Measurements from ENCODE around the gene ACOXL.

ACOXL gene

DNA sequence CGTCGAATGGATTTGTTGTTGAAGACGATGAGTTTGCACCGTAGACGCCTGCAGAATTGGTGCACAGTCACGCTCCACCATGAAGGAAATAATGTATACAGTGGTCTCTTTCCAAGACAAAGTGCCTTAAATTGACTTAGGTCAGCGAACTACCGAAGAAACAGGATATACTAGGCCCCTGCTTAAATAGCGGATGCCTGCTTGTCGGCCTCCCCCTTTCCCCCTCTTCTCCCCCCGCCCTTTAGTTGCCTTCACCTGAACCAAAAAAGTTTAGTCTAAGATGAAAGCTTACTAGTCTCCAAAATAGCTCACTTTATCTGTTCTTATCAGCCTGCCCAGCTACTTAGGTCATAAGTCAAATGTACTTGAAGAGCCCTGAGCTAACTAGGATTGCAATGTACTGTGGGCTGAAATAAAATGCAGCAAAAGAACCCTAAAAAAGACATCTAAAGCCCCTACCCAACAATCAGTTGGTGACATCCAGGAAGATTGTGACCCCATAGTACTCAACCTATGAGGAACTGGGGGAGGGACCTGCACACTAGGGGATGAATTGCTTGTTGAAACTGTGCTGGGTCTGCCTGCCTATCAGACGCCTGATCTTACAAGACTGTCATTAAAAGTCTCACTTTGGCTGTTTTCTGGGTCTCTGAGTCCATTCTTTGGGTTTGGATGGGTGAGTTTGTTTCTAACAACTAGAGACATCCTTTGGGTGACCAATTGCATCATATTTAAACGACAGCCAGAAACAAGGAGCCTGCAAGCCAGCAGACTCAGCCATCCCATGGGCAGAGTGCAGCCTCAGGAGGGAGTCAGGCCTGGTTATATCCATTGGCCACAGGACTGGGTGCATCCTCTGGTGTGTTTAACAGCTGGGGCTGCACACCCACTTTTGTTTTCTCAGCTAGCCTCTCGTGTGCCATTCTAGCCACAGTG lies 14.5 kb downstream of the ACOXL start:
- no peaks in the 10 kb centered on the region for H3K36me3 ChIP-seq (ENCODE audit: control insufficient read depth, insufficient read depth, low read length)
- H3K9ac ChIP-seq (ENCODE audit: low read length), result no peak overlapping the region
- H3K4me3 ChIP-seq (ENCODE audit: low read length), result no peak overlapping the region
- H3K4me1 ChIP-seq (ENCODE audit: control insufficient read depth, insufficient read depth, low read length), result no peaks in the 10 kb centered on the region
- peaks cover 19% of the 10 kb centered on the region for H3K27me3 ChIP-seq (ENCODE audit: control insufficient read depth, insufficient read depth, low read length)
- H3K9me3 ChIP-seq (ENCODE audit: control insufficient read depth, low read length), result no peaks in the 10 kb centered on the region

DNA sequence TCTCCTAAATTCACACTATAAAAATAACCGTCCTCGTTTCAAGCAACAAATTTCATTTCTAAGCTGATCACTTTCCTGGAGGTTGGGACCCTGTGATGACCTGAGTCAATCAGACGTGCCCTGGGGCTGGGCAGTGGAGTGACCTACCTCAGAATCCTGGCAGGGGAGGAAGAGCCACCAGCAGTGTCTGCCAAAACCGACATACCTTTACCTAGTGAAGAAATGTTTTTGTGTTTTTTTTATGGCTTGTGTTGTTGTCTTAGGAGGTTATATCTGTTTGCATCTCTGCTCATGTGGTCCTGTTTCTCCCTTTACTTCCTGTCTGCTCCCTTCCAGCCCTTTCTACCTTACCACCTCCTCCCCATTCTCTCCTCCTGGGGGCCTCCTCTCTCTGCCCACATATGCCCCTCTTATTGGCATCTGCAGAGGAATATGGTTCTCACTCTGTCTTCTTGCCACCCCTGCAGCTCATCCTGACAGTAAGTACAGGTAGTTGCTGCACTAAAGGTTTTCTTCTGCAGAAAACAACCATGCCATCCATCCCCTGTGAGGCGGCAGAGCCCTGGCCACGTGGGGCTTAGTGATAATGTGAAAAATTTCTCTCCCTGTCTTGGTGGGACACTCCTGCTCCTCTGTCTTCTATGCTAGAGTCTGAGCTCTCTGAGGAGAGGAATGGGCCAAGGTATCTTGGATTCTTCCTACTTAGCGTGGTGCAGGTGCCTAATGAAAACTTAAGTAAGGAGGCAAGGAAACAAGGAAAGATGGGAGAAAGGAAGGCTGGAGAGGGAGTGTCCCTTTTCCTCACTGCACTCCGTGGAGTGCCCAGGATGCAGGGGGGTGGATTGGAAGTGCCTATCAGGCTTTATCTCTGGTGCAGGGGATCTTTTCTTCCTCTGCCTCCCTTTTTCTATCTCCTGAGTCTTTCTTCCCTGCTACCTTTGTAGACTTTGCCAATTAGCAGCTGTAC lies 15.4 kb downstream of the ACOXL start:
- H3K36me3 ChIP-seq (ENCODE audit: control insufficient read depth, insufficient read depth, low read length), result no peaks in the 10 kb centered on the region
- H3K9me3 ChIP-seq (ENCODE audit: control insufficient read depth, low read length), result no peaks in the 10 kb centered on the region
- H3K4me1 ChIP-seq (ENCODE audit: control insufficient read depth, insufficient read depth, low read length), result no peaks in the 10 kb centered on the region
- H3K4me3 ChIP-seq (ENCODE audit: low read length), result no peak overlapping the region
- no peak overlapping the region for H3K9ac ChIP-seq (ENCODE audit: low read length)
- H3K27me3 ChIP-seq (ENCODE audit: control insufficient read depth, insufficient read depth, low read length), result peaks cover 19% of the 10 kb centered on the region

DNA sequence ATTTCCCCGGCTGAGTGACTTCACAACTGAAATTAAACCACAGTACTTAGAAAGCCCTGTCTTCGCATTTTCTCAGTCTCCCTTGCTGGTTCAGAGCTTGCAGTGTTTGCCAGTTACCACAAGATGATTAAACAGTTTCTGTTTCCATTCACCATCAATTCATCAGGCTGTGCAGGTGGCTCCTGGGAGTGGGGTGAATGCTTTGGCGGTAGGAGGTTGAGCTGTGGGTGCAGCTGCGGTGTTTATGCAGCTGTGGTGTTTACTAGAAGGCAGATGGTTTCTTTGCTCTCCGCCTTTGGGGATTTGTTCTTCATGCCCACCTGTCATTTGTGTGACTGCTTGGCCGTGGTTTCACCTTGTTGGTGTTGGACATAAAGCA lies 16.1 kb downstream of the ACOXL start:
- H3K9me3 ChIP-seq (ENCODE audit: control insufficient read depth, low read length), result no peaks in the 10 kb centered on the region
- no peak overlapping the region for H3K4me3 ChIP-seq (ENCODE audit: low read length)
- no peaks in the 10 kb centered on the region for H3K4me1 ChIP-seq (ENCODE audit: control insufficient read depth, insufficient read depth, low read length)
- H3K9ac ChIP-seq (ENCODE audit: low read length), result no peak overlapping the region
- peaks cover 19% of the 10 kb centered on the region for H3K27me3 ChIP-seq (ENCODE audit: control insufficient read depth, insufficient read depth, low read length)
- H3K36me3 ChIP-seq (ENCODE audit: control insufficient read depth, insufficient read depth, low read length), result no peaks in the 10 kb centered on the region

DNA sequence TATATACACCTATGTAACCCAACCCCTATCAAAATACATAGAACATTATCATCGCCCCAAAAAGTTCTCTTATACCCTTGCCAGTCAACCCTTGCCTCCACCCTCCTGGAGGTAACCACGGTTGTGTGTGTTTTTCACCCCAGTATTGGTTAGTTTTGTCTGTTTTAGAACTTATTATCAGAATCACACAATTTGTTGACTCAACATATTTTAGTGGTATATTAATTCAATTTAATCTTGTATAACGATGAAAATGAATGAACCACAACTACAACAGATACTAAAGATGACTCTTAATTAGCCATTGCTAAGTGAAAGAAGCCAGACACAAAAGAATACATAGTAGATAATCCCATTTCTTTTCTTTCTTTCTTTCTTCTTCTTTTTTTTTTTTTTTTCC lies 19.3 kb downstream of the ACOXL start:
- H3K36me3 ChIP-seq (ENCODE audit: control insufficient read depth, insufficient read depth, low read length), result no peaks in the 10 kb centered on the region
- H3K4me1 ChIP-seq (ENCODE audit: control insufficient read depth, insufficient read depth, low read length), result no peaks in the 10 kb centered on the region
- no peak overlapping the region for H3K4me3 ChIP-seq (ENCODE audit: low read length)
- peaks cover 12% of the 10 kb centered on the region for H3K27me3 ChIP-seq (ENCODE audit: control insufficient read depth, insufficient read depth, low read length)
- no peak overlapping the region for H3K9ac ChIP-seq (ENCODE audit: low read length)
- H3K9me3 ChIP-seq (ENCODE audit: control insufficient read depth, low read length), result no peaks in the 10 kb centered on the region

DNA sequence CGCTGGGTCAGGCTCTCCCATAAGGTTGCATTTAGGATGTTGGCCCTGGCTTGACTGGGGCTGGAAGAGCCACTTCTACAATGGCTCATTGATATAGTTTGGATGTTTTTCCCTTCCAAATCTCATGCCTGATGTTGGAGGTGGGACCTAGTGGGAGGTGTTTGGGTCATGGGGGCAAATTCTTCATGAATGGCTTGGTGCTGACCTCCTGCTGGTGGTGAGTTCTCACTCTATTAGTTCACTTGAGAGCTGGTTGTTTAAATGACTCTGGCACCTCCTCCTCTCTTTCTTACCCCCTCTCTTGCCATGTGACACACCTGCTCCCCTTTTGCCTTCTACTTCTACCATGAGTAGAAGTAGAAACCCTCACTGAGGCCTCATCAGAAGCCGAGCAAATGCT lies 20.5 kb downstream of the ACOXL start:
- no peaks in the 10 kb centered on the region for H3K4me1 ChIP-seq (ENCODE audit: control insufficient read depth, insufficient read depth, low read length)
- no peak overlapping the region for H3K9ac ChIP-seq (ENCODE audit: low read length)
- no peaks in the 10 kb centered on the region for H3K9me3 ChIP-seq (ENCODE audit: control insufficient read depth, low read length)
- peaks cover 4% of the 10 kb centered on the region for H3K27me3 ChIP-seq (ENCODE audit: control insufficient read depth, insufficient read depth, low read length)
- H3K4me3 ChIP-seq (ENCODE audit: low read length), result no peak overlapping the region
- no peaks in the 10 kb centered on the region for H3K36me3 ChIP-seq (ENCODE audit: control insufficient read depth, insufficient read depth, low read length)

DNA sequence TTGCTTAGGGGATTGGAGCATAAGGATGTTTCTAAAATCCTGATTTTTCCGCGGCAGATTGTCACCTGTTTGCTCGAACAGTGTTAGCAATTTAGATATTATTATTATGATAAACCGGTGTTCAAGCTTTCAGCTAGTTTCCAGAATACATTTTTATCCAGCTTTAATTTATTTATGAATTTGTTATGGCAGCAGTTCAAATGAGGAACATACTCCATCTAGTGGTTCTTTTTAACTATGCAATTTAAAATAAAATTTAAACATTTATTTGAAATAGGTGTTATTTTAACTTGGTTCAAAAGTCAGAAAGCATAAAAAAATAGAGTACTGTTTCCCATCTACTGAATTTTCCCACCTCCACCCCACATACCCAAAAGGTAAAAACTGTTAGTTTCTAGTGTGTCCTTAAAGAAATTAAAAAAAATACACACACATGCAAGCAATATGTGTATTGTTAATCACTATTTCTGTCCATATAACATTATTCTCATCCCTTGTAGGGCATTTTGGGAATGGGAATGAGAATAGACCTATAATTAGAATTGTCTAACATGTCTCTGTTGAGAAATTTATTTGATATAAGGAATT lies 23.2 kb downstream of the ACOXL start:
- no peaks in the 10 kb centered on the region for H3K9me3 ChIP-seq (ENCODE audit: control insufficient read depth, low read length)
- H3K4me3 ChIP-seq (ENCODE audit: low read length), result no peak overlapping the region
- no peak overlapping the region for H3K9ac ChIP-seq (ENCODE audit: low read length)
- no peaks in the 10 kb centered on the region for H3K4me1 ChIP-seq (ENCODE audit: control insufficient read depth, insufficient read depth, low read length)
- H3K27me3 ChIP-seq (ENCODE audit: control insufficient read depth, insufficient read depth, low read length), result no peaks in the 10 kb centered on the region
- no peaks in the 10 kb centered on the region for H3K36me3 ChIP-seq (ENCODE audit: control insufficient read depth, insufficient read depth, low read length)

DNA sequence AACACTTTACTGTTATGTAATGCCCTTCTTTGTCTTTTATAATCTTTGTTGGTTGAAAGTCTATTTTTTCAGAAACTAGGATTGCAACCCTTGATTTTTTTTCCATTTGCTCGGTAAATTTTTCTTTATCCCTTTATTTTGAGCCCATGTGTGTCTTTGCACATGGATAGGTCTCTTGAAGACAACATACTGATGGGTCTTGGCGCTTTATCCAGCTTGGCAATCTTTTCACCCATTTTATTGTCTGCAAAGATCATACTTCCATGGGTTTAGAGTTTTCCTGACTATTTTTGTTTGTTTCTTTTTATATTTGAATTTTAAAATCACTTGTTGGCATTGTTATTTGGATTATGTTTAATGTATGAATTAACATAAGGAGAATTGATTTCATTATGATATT lies 27.0 kb downstream of the ACOXL start:
- no peaks in the 10 kb centered on the region for H3K4me1 ChIP-seq (ENCODE audit: control insufficient read depth, insufficient read depth, low read length)
- no peaks in the 10 kb centered on the region for H3K36me3 ChIP-seq (ENCODE audit: control insufficient read depth, insufficient read depth, low read length)
- no peaks in the 10 kb centered on the region for H3K9me3 ChIP-seq (ENCODE audit: control insufficient read depth, low read length)
- H3K27me3 ChIP-seq (ENCODE audit: control insufficient read depth, insufficient read depth, low read length), result no peaks in the 10 kb centered on the region
- no peak overlapping the region for H3K9ac ChIP-seq (ENCODE audit: low read length)
- no peak overlapping the region for H3K4me3 ChIP-seq (ENCODE audit: low read length)

DNA sequence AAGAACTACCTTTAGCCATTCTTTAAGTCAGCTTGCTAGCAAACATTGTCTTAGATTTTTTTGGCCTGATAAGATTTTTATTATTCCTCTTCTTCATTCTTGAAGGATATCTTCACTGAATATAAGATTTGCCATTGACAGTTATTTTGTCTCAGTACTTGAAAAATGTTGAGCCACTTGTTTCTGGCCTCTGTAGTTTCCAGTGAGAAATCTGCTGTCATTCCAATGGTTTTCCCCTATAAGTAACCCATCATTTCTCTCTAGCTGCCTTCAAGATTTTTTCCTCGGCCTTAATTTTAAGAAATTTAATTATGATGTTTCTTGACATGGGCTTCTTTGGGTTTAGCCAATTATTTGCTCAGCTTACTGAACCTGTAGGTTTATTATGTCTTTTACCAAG lies 32.6 kb downstream of the ACOXL start:
- H3K9ac ChIP-seq (ENCODE audit: low read length), result no peak overlapping the region
- no peaks in the 10 kb centered on the region for H3K9me3 ChIP-seq (ENCODE audit: control insufficient read depth, low read length)
- H3K4me1 ChIP-seq (ENCODE audit: control insufficient read depth, insufficient read depth, low read length), result no peaks in the 10 kb centered on the region
- H3K27me3 ChIP-seq (ENCODE audit: control insufficient read depth, insufficient read depth, low read length), result no peaks in the 10 kb centered on the region
- H3K36me3 ChIP-seq (ENCODE audit: control insufficient read depth, insufficient read depth, low read length), result no peaks in the 10 kb centered on the region
- no peak overlapping the region for H3K4me3 ChIP-seq (ENCODE audit: low read length)

DNA sequence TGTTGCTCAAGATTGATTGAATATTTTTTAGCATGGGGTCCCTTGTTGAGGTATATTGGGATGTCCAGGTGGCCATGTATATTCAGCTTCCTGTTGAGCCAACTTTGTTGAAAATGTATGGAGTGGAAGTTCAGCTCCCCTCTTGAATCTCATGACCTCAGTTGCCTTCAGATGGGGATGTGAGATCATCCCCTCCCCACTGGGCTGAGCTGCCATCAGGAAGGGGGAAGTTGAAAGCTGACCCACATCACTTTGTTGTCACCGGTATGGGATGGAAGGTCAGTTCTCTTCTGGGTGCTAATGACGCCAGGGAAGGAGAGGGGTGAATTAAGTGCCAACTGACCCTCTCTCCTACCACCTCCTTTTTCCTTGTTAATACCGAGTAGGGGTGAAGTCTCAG lies 33.9 kb downstream of the ACOXL start:
- no peaks in the 10 kb centered on the region for H3K9me3 ChIP-seq (ENCODE audit: control insufficient read depth, low read length)
- H3K27me3 ChIP-seq (ENCODE audit: control insufficient read depth, insufficient read depth, low read length), result no peaks in the 10 kb centered on the region
- H3K9ac ChIP-seq (ENCODE audit: low read length), result no peak overlapping the region
- no peaks in the 10 kb centered on the region for H3K36me3 ChIP-seq (ENCODE audit: control insufficient read depth, insufficient read depth, low read length)
- no peak overlapping the region for H3K4me3 ChIP-seq (ENCODE audit: low read length)
- no peaks in the 10 kb centered on the region for H3K4me1 ChIP-seq (ENCODE audit: control insufficient read depth, insufficient read depth, low read length)

DNA sequence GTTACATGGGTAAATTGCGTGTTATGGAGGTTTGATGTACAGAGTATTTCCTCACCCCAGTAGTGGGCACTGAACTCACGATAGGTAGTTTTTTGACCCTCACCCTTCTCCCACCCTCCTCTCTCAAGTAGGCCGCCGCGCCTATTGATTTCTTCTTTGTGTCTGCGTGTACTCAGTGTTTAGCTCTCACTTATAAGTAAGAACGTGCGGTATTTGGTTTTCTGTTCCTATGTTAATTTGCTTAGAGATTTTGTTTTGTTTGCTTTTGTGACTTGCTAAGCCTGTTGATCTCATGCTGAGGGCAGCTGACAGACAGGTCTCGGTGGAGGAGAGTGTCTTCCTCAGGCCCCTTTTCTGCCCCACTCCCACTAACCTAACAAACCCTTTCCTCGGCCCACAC lies 36.2 kb downstream of the ACOXL start:
- Histone ChIP-seq H3K27me3 (ENCODE audit: control insufficient read depth, insufficient read depth, low read length) (peaks cover 5% of the 10 kb centered on the region), H3K9ac (ENCODE audit: low read length) (no peak overlapping the region), H3K4me3 (ENCODE audit: low read length) (no peak overlapping the region), H3K4me1 (ENCODE audit: control insufficient read depth, insufficient read depth, low read length) (peaks cover 4% of the 10 kb centered on the region), H3K36me3 (ENCODE audit: control insufficient read depth, insufficient read depth, low read length) (no peaks in the 10 kb centered on the region), H3K9me3 (ENCODE audit: control insufficient read depth, low read length) (no peaks in the 10 kb centered on the region)

DNA sequence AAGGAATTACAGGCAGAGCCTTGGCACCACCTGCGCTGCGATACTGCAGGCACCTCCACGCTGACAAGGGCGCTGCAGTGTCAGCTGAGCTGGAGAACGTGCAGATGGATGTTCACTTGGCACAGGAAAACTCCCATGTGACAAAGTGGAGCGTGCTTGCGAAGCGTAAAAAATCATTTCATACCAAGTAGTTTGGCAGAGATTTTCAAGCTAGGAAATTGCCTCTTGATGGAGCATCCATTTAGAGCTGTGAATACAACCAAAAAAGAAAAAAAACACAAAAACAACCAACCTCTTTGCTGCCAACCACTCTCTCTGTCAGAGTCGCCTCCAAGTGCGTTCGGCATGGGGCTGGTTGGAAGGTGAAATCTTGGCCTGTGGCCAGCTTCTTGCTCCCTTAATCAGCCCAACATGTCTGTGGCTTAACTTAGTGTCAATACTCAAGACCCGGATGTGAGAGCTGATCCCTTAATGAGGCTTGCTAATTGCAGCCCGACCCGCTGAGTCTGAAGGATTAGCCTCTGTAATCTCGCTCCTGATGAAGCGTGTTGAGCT lies 38.1 kb downstream of the ACOXL start:
- no peak overlapping the region for H3K9ac ChIP-seq (ENCODE audit: low read length)
- H3K4me3 ChIP-seq (ENCODE audit: low read length), result no peak overlapping the region
- no peaks in the 10 kb centered on the region for H3K9me3 ChIP-seq (ENCODE audit: control insufficient read depth, low read length)
- H3K27me3 ChIP-seq (ENCODE audit: control insufficient read depth, insufficient read depth, low read length), result peaks cover 5% of the 10 kb centered on the region
- H3K4me1 ChIP-seq (ENCODE audit: control insufficient read depth, insufficient read depth, low read length), result peaks cover 4% of the 10 kb centered on the region
- H3K36me3 ChIP-seq (ENCODE audit: control insufficient read depth, insufficient read depth, low read length), result no peaks in the 10 kb centered on the region
